Suprapubic skin (tissue), 4 donors: ENCODE data around the gene JHY. TPM values are rescaled to one million over a fixed set of nuclear protein-coding genes. Genes with fewer than 3 reads are reported as not detected.

Experiments
- DNase-seq, 2 donors: peaks; one replicate each; pipeline ENCODE4 v3.0.0-alpha.2; 2019; ENCODE audit warnings: low spot score in 2 of 2
- H3K27ac ChIP-seq: fragments of 200-600 bp; sonication (generic); one replicate; pipeline ENCODE4 v1.5.1; 2019
- H3K27me3 ChIP-seq: fragments of 200-600 bp; sonication (generic); one replicate; pipeline ENCODE4 v1.5.1; 2019
- H3K36me3 ChIP-seq: fragments of 200-600 bp; sonication (generic); one replicate; pipeline ENCODE4 v1.5.1; 2019
- H3K4me1 ChIP-seq: fragments of 200-600 bp; sonication (generic); one replicate; pipeline ENCODE4 v1.5.1; 2019
- H3K4me3 ChIP-seq: fragments of 200-600 bp; sonication (generic); one replicate; pipeline ENCODE4 v1.5.1; 2019; ENCODE audit warnings: mild to moderate bottlenecking
- H3K9me3 ChIP-seq: fragments of 200-600 bp; sonication (generic); one replicate; pipeline ENCODE4 v1.5.1; 2019
- EP300 ChIP-seq: sonication (generic); formaldehyde crosslinking; IDR thresholded peaks from one replicate; pipeline ENCODE4 v1.6.1; 2017; ENCODE audit warnings: antibody characterized with exemption
- POLR2A ChIP-seq, 2 donors: fragments of 450-650 bp; IDR thresholded peaks; one replicate each; pipeline ENCODE4 v1.6.1; 2017; ENCODE audit warnings: antibody characterized with exemption in 2 of 2, mild to moderate bottlenecking in 2 of 2, moderate library complexity in 2 of 2
- POLR2AphosphoS5 ChIP-seq, 3 donors: sonication (generic); formaldehyde crosslinking; IDR thresholded peaks; one replicate each; pipeline ENCODE4 v1.6.1; 2017; ENCODE audit warnings: antibody characterized with exemption in 3 of 3
- WGBS: methylation state at CpG from one replicate; pipeline ENCODE4 v1.1.5; 2018; 5-methylcytosine and 5-hydroxymethylcytosine counted together
- total RNA-seq, 4 donors: library from RNA; depleted of rRNA; stranded (reverse); fragments of >200 nt; gene quantifications; one replicate each; pipeline ENCODE4 v1.1.0, GENCODE V29; 2016
- TF ChIP-seq, protein P1 (sequence below), 2 donors: fragments of 200-600 bp in 1 of 2; fragments of 450-650 bp in 1 of 2; sonication (generic) in 1 of 2; IDR thresholded peaks; one replicate each; pipeline ENCODE4 v1.5.1; 2016 to 2019; ENCODE audit warnings: antibody characterized with exemption in 2 of 2, mild to moderate bottlenecking in 1 of 2, moderate library complexity in 1 of 2

The JHY gene
- total RNA-seq, 4 donors from 2014 or later: 2.5 to 7.6 (median 3.9) TPM

DNA sequence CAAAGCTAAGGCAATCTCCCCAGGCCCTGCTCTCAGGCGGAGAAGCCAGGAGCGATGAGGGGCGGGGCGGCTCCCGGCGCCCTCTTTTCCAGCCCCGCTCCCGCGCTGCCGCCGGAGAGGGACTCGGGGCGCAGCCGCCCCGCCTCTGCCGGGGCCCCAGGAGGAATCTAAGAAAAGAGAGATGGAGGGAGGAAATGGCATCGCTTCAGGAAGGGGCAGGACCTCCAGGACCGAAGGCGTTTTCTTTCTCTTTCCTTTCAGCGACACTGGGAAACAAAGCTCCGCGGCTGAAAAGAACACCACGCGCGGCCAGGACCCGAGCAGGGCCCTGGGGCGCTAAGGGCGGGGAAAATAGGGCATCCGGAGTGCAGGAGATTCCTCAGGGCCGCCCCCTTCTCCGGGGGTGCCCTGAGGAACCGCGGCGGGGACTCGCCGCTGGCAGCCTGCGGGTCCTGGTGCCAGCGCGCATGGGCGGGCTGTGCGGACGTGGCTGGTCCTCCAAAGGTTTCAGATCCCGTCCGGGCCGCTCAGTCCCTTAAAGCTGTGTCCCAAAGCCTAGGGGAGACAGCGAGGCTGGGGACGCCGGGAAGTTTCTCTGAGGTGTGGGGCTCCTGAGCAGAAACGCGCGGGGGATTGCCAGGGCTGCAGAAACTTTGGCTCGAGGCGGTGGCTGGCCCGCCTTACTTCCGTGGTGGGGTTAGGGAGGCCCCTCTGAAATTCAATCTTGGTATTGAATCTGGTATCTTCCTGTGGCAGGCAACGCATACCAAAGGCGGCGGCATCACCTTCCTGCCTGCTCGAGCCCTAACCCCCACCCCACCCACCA is 101.8 kb downstream of the JHY start:
- Histone ChIP-seq H3K4me1 (peaks cover 21% of the 10 kb centered on the region), H3K4me3 (peak overlapping the region; percentile 59), H3K36me3 (no peaks in the 10 kb centered on the region), H3K9me3 (no peaks in the 10 kb centered on the region), H3K27me3 (peaks cover 83% of the 10 kb centered on the region), H3K27ac (no peak overlapping the region)
- TF ChIP-seq POLR2A (IDR thresholded peaks at IDR 0.05) (no peak), EP300 (no peak), POLR2AphosphoS5 (IDR thresholded peaks at IDR 0.05) (no peak)
- TF ChIP-seq, protein P1, sequence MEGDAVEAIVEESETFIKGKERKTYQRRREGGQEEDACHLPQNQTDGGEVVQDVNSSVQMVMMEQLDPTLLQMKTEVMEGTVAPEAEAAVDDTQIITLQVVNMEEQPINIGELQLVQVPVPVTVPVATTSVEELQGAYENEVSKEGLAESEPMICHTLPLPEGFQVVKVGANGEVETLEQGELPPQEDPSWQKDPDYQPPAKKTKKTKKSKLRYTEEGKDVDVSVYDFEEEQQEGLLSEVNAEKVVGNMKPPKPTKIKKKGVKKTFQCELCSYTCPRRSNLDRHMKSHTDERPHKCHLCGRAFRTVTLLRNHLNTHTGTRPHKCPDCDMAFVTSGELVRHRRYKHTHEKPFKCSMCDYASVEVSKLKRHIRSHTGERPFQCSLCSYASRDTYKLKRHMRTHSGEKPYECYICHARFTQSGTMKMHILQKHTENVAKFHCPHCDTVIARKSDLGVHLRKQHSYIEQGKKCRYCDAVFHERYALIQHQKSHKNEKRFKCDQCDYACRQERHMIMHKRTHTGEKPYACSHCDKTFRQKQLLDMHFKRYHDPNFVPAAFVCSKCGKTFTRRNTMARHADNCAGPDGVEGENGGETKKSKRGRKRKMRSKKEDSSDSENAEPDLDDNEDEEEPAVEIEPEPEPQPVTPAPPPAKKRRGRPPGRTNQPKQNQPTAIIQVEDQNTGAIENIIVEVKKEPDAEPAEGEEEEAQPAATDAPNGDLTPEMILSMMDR (IDR thresholded peaks at IDR 0.05): no peak
- WGBS: 0% methylated on average over 18 of the region's 59 CpGs
- no peak for DNase-seq

DNA sequence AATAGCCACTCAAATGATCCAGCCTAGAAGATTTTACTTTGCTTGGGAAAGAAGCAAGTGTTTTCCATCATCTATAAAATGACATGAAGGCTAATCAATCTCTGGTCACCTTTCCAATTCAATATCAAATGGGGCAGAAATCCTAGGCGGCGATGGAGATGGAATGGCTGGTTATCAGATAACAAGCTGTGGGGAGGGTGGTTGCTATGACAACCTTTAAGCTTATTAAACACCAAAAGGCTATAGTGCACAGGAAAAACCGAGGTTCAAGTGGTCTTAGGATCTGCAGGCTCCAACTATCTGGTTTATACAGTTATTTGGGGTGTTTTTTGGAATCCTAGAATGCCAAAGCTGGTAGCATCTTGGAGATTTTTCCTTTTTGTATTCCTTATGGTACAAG is 113.0 kb downstream of the JHY start:
- Histone ChIP-seq H3K4me1 (no peaks in the 10 kb centered on the region), H3K27ac (no peak overlapping the region), H3K27me3 (peaks cover 27% of the 10 kb centered on the region), H3K36me3 (no peaks in the 10 kb centered on the region), H3K9me3 (no peaks in the 10 kb centered on the region), H3K4me3 (no peak overlapping the region)
- DNase-seq: no peak
- TF ChIP-seq POLR2AphosphoS5 (IDR thresholded peaks at IDR 0.05) (no peak), EP300 (no peak), POLR2A (IDR thresholded peaks at IDR 0.05) (no peak)
- TF ChIP-seq, protein P1 (IDR thresholded peaks at IDR 0.05): no peak
- WGBS: 55% methylated on average over 3 of the region's 3 CpGs

DNA sequence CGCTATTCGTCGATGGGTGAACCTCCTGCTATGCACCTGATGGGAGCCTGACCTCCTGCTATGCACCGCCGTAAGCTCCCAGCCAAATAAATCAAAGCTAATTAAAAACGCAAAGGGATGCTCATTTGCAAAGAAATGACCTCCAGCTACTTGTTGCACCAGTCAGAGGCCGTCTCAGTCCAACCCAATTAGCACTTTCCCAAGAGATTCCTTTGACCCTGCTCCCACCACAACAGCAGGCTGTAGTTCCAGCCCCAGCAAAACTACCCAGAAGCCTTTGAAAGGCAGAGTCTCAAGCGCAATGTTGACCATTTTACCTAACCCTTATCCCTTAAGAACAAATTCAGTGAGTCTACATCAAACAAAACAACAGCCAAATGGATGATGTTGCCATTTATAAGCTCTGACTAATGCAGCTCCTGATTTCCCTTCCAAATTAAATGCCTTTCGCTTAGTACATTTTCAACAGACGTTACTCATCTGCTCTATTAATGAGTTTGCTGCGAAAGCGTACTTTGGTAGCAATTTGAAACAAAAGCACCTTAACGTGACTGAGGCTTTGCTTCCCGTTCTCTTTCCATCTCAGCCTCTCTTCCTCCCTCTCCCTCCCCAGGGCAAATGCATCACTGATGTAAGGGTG is 116.3 kb downstream of the JHY start:
- Histone ChIP-seq H3K27me3 (peaks cover 31% of the 10 kb centered on the region), H3K27ac (no peak overlapping the region), H3K4me3 (no peak overlapping the region), H3K36me3 (no peaks in the 10 kb centered on the region), H3K4me1 (no peaks in the 10 kb centered on the region), H3K9me3 (no peaks in the 10 kb centered on the region)
- no peak for DNase-seq
- TF ChIP-seq POLR2AphosphoS5 (IDR thresholded peaks at IDR 0.05): no peak
- no peak for TF ChIP-seq POLR2A (IDR thresholded peaks at IDR 0.05)
- TF ChIP-seq, protein P1 (IDR thresholded peaks at IDR 0.05): no peak
- TF ChIP-seq EP300: no peak
- WGBS: 45% methylated on average over 14 of the region's 14 CpGs

DNA sequence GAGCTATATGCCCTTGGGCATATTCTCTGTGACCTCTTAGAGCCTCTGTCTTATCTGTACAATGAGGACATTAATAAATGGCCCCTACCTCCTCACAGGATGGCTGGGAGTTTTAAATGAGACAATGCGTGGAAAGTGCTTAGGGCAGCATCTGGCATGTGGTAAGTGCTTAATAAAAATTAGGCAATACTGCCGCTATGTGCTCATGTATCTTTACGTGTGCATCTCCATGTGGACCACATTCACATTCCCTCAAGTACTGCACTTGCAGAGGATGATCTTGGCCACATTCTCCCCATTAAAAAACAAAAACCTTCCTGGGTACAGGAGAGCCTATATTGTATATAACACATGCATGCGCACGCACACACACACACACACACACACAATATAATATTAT is 118.2 kb downstream of the JHY start:
- Histone ChIP-seq H3K27ac (no peak overlapping the region), H3K9me3 (no peaks in the 10 kb centered on the region), H3K4me3 (no peak overlapping the region), H3K4me1 (no peaks in the 10 kb centered on the region), H3K27me3 (peaks cover 23% of the 10 kb centered on the region), H3K36me3 (no peaks in the 10 kb centered on the region)
- TF ChIP-seq, protein P1 (IDR thresholded peaks at IDR 0.05): no peak
- TF ChIP-seq POLR2AphosphoS5 (IDR thresholded peaks at IDR 0.05) (no peak), EP300 (no peak), POLR2A (IDR thresholded peaks at IDR 0.05) (no peak)
- DNase-seq: no peak
- 64% methylated on average over 5 of the region's 5 CpGs for WGBS

DNA sequence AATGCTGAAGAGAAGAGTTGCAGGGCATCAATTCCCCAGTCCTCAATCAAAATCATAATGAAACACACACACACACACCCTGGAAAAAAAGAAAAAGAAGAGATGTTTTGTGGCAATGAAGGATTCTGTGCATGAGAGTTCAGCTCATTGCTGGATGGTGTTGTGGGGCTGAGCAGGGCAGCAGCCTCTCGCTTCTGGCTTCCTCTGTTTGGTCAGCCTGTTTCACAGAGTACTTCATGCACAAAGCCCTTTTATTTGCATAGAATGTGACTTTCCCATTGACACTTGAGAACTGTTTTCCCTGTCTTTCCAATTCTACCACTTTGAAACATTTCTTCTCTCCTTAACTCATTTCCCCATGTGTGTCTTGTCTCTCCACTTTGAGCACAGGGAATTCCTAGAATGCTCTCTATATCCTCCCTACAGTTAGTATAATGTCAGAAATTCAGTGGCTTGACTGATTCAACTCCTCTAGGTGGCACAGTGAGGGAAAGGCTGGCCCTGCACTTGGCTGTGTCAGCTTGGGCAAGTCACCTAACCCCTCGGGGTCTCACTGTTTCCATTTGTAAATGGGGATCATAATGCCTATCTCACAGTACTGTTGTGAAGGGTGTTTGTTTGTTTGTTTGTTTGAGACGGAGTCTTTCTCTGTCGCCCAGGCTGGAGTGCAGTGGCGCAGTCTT is 124.4 kb downstream of the JHY start:
- no peaks in the 10 kb centered on the region for H3K36me3 ChIP-seq
- TF ChIP-seq POLR2A (IDR thresholded peaks at IDR 0.05) (no peak), POLR2AphosphoS5 (IDR thresholded peaks at IDR 0.05) (no peak), EP300 (no peak)
- TF ChIP-seq, protein P1 (IDR thresholded peaks at IDR 0.05): no peak
- H3K9me3 ChIP-seq: no peaks in the 10 kb centered on the region
- no peak overlapping the region for H3K27ac ChIP-seq
- H3K4me3 ChIP-seq: no peak overlapping the region
- no peaks in the 10 kb centered on the region for H3K4me1 ChIP-seq
- whole genome bisulfite sequencing: 84% methylated on average over 5 of the region's 5 CpGs
- H3K27me3 ChIP-seq: peaks cover 3% of the 10 kb centered on the region
- DNase-seq: no peak
